AG09309 (cell line): ENCODE data around the gene TRPM3.

Experiments used
- DNase-seq: peaks from one replicate; pipeline ENCODE4 v3.0.0-alpha.2; 2010; ENCODE audit warnings: low read depth
- H3K4me3 ChIP-seq: 2 replicates; pipeline ENCODE4 v1.5.1; 2011; ENCODE audit warnings: mild to moderate bottlenecking, low read depth, low read length, moderate library complexity; ENCODE audit not compliant: control insufficient read depth
- CTCF ChIP-seq: IDR thresholded peaks from 2 replicates; pipeline ENCODE4 v1.5.1; 2011; ENCODE audit warnings: mild to moderate bottlenecking, low read depth, low read length, inconsistent platforms; ENCODE audit not compliant: insufficient read depth, control insufficient read depth; ENCODE audit errors: missing control alignments

The TRPM3 gene

DNA sequence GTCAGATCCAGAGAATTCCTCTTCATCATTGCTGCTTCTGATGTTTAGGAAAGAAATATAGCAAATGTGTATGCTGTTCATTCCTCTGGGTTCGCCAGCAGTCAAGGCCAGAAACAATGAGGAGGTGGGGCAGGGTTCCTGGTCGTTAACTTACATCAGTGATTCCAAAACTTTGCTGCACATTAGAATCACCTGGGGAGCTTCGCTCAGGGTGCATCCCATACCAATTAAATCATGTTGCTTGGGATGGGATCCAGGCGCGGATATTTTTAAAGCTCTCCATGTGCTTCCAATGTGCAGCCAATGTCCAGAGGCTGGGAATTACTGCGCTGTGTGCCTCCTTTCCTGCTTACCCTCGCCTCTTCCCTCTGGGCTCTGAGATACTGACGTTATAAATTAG, 479.1 kb downstream of the TRPM3 start:
- no peak for DNase-seq
- TF ChIP-seq CTCF, result no peak

GRCh38 chr9:70641631-70642030, 479.8 kb downstream of the TRPM3 start:
- H3K4me3 ChIP-seq, result no peak overlapping the region
- no peak for TF ChIP-seq CTCF
- DNase-seq, result no peak

More for the DNA sequence above, 479.1 kb downstream of the TRPM3 start:
- no peak overlapping the region for H3K4me3 ChIP-seq

DNA sequence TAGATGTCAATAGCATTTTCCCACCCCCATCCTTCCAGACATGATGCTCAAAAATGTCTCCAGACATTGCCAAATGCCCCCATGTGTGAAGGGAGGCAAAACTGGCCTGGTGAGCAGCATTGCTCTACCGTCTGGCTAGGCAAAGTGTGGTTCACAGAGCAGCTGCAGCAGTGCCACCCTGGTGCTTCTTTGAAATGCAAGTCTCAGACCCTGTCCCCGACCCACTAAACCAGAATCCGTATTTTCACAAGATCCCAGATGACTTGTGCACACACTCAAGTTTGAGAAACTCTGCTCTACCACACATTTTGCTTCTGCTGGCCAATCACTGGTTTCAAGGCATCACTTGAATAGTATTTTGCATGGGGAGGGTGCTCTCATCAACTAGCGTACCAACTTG, 480.4 kb downstream of the TRPM3 start:
- DNase-seq, result no peak
- no peak overlapping the region for H3K4me3 ChIP-seq
- no peak for TF ChIP-seq CTCF

- peak; percentile 31 for DNase-seq
- no peak overlapping the region for H3K4me3 ChIP-seq
- TF ChIP-seq CTCF, result peak; percentile 58
These were observed 481.3 kb downstream of the TRPM3 start for GRCh38 chr9:70639853-70640814.

DNA sequence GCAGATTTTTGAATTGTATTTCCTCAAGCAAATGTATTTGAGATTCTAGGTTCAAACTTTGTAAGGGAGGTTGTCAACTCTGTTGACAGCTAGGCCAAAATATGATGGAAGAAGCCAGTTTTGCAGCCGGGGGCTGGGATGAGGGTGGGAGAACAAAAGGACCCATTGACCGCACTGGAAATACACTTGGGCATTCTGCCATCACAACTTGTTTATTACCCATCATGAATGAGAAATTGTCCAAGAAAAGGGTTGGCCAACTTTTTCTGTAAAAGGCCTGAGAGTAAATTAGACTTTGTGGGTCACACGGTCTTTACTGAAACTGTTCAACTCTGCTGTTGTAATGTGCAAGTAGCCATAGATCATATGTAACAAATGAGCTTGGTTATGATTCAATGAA, 485.6 kb downstream of the TRPM3 start:
- no peak overlapping the region for H3K4me3 ChIP-seq
- no peak for TF ChIP-seq CTCF

DNA sequence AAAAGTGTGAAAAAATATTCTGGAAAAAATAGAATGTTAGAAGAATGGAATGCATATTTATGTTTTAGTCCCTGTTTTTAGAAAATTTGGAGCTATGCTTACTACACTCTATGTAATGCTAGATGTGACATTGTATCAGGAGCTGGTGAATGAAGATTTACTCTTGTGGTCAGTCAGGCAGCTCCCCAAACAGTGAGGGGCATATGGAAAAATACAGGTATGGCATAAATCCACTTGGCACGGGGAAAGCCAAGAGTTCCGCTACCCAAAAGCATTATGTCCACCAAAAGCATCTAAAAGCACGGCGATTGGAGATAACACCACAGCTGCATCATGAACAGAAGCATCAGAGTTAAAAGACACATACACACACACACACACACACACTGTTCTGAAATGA, 486.7 kb downstream of the TRPM3 start:
- no peak for TF ChIP-seq CTCF

More for the DNA sequence above, 485.6 kb downstream of the TRPM3 start:
- no peak for DNase-seq

More for the DNA sequence above, 486.7 kb downstream of the TRPM3 start:
- H3K4me3 ChIP-seq, result no peak overlapping the region
- DNase-seq, result no peak
